OCI-LY7 (cell line): ENCODE results near the gene RNF212.

Source experiments
- EZH2phosphoT487 ChIP-seq: fragments of 200-600 bp; sonication (generic); IDR thresholded peaks from 2 replicates; pipeline ENCODE4 v1.6.1; 2018; ENCODE audit warnings: low read depth, borderline replicate concordance, mild to moderate bottlenecking, mixed run types, antibody characterized with exemption, low read length, moderate library complexity, mixed read lengths
- TF ChIP-seq, protein P1 (sequence below): fragments of 200-600 bp; sonication (generic); conservative IDR thresholded peaks from 2 replicates; pipeline ENCODE4 v1.5.1; 2014; ENCODE audit warnings: mild to moderate bottlenecking, antibody characterized with exemption, low read length, moderate library complexity, mixed read lengths

DNA sequence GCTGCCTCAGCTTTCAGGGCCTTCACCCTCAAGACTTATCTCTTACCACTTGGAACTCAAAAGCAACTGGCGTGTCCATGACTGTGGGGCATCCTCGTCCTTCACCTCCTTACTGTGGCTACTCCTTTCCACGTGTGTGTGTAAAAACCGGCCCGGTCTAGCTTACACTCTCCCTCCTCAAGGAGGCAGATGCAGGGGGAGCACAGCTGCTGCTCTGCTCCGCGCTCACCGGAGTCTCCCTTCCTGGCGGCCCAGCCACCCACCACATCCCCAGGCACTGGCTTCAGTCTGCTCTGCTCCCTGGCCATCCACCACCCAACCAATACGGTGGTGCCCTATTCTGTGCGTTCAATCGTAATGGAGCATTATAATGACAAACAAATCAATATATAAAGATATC lies 8.3 kb downstream of the RNF212 start:
- TF ChIP-seq, protein P1, sequence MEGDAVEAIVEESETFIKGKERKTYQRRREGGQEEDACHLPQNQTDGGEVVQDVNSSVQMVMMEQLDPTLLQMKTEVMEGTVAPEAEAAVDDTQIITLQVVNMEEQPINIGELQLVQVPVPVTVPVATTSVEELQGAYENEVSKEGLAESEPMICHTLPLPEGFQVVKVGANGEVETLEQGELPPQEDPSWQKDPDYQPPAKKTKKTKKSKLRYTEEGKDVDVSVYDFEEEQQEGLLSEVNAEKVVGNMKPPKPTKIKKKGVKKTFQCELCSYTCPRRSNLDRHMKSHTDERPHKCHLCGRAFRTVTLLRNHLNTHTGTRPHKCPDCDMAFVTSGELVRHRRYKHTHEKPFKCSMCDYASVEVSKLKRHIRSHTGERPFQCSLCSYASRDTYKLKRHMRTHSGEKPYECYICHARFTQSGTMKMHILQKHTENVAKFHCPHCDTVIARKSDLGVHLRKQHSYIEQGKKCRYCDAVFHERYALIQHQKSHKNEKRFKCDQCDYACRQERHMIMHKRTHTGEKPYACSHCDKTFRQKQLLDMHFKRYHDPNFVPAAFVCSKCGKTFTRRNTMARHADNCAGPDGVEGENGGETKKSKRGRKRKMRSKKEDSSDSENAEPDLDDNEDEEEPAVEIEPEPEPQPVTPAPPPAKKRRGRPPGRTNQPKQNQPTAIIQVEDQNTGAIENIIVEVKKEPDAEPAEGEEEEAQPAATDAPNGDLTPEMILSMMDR: no peak
- TF ChIP-seq EZH2phosphoT487: no peak
